Thyroid gland (tissue), 4 donors: Measurements from ENCODE around the gene NFKBIB.

Experiments used
- POLR2A ChIP-seq, 2 donors: fragments of 450-650 bp; IDR thresholded peaks; one replicate each; pipeline ENCODE4 v1.6.1; 2017; ENCODE audit warnings: antibody characterized with exemption in 2 of 2, mild to moderate bottlenecking in 2 of 2, moderate library complexity in 1 of 2
- TF ChIP-seq, protein P1 (sequence below), 6 experiments: fragments of 200-600 bp in 3 of 6; fragments of 450-650 bp in 3 of 6; sonication (generic) in 3 of 6; IDR thresholded peaks; one replicate each; pipeline ENCODE4 v1.5.1; 2016 to 2019; ENCODE audit warnings: antibody characterized with exemption in 6 of 6, mild to moderate bottlenecking in 2 of 6, inconsistent platforms in 1 of 6, moderate library complexity in 1 of 6

DNA sequence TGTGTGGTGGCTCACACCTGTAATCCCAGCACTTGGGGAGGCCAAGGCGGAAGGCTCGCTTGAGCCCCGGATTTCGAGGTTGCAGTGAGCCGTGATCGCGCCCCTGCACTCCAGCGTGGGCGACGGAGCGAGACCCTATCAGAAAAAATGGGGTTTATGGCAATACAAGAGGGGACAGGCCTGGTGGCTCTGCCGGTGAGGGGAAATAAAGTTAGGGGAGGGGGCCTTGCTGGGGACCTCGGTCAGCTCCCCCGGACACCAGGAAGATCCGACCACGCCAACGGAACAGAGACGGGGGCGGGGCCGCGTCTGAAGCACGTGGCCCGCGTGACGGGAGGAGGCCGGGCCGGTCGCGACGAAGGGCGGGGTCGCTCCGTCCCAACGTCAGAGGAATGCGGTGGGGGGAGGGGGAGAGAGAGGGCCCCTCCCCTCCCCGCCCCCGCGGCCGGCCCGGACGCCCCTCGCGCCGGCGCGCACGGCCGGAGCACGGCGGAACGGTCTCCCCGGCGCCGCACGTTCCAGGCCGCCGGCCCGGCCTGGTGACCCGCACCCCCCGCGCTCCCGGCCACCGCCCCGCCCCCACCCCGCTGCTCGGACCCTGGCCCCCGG lies 48.0 kb upstream of the NFKBIB start:
- TF ChIP-seq POLR2A (IDR thresholded peaks at IDR 0.05): peak in 1 of 2 donors; percentile 91
- TF ChIP-seq, protein P1, sequence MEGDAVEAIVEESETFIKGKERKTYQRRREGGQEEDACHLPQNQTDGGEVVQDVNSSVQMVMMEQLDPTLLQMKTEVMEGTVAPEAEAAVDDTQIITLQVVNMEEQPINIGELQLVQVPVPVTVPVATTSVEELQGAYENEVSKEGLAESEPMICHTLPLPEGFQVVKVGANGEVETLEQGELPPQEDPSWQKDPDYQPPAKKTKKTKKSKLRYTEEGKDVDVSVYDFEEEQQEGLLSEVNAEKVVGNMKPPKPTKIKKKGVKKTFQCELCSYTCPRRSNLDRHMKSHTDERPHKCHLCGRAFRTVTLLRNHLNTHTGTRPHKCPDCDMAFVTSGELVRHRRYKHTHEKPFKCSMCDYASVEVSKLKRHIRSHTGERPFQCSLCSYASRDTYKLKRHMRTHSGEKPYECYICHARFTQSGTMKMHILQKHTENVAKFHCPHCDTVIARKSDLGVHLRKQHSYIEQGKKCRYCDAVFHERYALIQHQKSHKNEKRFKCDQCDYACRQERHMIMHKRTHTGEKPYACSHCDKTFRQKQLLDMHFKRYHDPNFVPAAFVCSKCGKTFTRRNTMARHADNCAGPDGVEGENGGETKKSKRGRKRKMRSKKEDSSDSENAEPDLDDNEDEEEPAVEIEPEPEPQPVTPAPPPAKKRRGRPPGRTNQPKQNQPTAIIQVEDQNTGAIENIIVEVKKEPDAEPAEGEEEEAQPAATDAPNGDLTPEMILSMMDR (IDR thresholded peaks at IDR 0.05): no peak
